Stimulated activated CD8-positive, alpha-beta memory T cell treated with anti-CD3 and anti-CD28 coated beads, Interleukin-4, amount 100 ng/mL, for 1 hour (primary cell): Measurements from ENCODE around the gene SLC1A1.
"Not testable (repeated sequence)": the region's sequence is repeated elsewhere in the genome, so short reads cannot be mapped to it uniquely, and the experiment has no call there.

Experiments
- DNase-seq, 2 donors: peaks; one replicate each; pipeline ENCODE4 v3.0.0-alpha.2; 2020; ENCODE audit warnings: low read depth in 2 of 2, low spot score in 1 of 2

The SLC1A1 gene

DNA sequence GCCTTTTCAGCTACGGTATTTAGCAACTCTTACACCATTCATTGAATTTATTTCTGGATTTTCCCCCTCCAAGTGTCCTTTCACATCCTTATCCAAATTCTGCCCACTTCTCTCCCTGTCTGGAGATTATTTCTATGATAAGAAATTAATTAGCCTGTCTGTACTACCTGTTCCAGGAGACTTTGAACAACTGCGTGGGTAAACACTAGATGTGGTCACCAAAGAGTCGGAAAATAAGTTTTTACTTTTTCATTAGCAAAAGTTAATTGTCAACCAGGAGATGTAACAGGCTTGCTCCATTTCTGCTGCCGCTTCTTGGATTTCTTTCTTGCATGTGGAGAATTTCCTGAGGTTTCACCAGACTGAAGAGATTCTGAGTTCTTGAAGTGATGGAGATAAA lies 14.0 kb downstream of the SLC1A1 start:
- DNase-seq, result no peak

DNA sequence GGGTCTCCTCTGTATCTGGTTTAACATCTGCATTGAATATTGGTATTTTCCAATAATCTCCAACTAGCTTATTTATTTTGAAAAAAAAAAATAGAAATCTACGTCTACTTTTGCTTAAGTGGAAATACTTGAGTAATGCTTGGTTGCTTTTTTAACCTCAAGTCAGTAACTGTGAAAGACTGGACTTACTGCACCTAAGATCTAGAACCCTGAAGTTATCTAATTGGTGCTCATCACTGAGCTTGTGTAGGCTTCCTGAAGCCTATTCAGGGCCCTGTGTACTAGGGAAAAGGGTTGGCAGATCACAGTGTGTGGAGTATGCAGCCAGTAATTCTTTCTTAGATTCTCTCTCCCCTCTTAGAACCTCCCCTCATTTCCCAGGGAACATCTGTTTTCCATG lies 16.2 kb downstream of the SLC1A1 start:
- no peak for DNase-seq

DNA sequence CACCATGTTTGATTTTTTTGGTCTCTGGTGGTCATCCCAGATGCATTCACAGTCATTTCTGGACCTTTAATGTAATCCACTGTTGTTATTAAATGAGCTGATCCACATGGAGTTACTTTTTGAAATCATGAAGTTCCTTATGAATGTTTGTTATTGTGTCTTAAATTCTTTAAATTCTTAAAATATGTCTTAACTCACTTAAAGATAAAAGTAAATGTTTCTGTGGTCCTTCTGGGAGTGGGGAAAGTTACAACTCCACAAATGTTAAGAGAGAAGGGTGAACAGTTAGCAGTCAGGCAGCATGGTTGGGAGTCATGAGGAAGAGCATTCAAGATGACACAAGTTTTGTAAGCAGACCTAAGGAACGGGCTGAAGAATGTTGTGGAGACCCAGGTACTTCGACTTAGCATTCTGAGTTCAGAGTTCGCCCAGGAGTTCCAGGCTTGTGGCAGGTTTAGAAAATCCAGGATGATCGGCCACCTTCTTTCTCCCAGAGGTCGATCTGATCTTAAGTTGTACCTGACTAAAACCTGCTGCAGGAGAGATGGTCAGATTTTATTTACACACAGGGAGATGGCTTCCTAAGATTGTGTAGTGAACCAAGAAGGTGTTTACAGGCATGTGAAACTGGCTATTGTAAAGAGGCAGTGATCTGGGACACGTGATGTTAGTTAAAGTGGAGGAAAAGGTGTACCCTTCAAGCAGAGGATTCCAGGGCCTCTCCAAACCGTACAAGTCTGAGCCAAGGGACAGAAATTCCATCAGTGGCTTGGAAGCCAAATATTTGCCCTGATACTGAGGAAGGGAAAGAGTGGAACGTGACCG lies 17.2 kb downstream of the SLC1A1 start:
- DNase-seq, result no peak

DNA sequence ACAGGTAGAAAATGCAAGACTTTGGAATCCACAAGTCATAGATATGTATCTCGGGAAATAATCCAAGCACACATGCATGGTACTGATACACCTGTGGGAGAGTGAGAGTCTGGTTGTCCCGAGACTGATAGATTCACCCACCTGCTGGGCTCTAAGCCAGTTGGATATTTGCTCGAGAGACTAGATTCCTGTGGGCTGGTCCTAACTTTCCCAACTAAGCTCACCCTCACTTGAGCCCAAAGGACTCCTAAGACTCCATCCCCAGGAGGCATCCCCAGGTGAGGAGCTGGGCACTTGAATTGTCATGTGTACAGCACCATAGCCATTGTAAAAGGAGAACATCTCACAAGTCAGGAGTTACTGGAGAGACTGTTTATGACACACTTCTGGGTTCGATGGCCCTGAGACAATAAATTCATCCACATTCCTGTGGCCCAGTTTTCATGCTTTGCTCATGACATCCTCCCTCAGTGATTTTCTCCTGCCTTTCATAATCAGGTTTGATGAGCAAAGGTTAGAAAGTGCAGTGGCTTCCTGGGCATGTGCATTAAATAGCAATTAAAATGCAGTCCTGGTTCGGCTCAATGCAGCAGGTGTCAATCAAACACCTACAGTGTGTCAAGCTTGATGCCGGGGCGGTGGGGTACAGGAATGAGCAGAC lies 18.1 kb downstream of the SLC1A1 start:
- DNase-seq, result no peak

DNA sequence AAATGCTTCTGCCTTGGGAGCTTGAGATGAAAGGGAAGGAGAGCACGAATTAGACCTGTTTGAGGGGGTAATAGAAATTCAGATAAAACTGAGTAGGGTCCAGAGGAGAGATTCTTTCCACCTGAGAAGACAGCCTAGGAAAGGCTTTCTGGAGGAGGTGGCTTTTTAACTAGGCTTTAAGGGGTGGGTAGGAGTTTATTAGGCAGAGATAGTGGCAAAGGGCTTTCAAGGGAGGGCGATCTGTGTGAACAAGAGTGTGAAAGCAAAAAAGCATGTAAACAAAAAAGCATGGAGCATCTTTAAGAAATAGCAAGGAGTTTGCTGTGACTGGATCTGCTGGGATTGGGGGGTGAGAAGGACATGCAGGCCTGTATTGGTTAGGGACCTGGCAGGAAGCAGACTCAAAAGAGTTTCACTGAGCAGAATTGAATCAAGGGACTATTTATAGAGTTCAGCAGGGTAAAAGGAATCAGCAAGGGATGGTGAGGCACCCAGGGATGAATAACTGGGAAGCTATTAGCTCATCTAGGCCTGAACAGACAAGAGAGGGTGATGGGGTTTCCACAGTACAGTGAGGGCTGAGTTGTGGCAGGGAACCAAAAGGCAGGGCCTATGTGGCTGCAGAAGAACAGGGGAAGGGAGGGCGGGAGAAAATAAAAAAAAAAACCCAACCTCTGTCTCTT lies 18.8 kb downstream of the SLC1A1 start:
- no peak for DNase-seq

DNA sequence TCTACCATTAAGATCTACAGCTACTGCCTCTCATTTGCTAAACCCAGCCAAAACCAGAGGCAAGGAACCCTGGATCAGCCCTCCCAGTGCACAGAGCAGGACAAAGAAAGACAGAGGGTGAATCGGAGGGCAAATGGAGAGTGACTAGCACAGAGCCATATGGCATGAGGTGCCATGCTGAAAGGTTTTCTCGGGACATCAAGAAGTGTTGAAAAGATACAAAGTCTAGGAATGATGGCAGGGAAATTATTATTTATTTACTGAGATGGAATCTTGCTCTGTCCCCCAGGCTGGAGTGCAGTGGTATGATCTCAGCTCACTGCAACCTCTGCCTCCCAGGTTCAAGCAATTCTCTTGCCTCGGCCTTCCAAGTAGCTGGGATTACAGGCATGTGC lies 19.3 kb downstream of the SLC1A1 start:
- no peak for DNase-seq

DNA sequence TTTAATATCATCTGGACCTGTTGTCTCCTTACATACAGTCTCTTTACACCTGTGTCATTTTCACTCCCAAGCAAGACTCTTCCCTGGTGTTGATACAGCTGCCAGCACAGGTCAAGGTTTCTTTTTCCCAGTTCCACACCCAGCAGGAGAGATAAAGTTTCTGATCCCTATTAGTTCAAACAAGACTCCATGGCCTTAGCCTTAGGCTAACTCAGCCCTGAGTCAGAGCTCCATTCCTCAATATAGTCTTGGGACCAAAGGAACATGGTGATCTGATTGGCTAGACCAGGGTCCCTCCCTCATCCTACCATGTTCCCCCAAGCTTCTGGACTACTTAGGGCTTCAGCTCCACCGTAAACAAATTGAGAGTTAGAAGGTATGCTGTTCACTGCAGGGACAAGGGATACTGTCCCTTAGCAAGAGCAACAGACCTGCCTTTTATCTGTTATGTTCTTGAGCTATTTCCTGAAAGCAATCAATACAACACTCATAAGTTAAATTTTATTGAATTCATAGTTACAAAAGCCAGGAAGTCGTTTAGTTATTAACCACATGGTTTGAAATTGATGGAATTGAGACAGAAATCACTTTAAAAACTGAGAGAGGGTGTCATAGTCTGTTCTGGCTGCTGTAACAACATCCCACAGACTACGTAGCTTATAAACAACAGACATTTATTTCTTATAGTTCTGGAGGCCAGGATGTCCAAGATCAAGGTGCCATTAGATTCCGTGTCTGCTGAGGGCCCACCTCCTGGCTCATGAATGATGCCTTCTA lies 20.5 kb downstream of the SLC1A1 start:
- no peak for DNase-seq

DNA sequence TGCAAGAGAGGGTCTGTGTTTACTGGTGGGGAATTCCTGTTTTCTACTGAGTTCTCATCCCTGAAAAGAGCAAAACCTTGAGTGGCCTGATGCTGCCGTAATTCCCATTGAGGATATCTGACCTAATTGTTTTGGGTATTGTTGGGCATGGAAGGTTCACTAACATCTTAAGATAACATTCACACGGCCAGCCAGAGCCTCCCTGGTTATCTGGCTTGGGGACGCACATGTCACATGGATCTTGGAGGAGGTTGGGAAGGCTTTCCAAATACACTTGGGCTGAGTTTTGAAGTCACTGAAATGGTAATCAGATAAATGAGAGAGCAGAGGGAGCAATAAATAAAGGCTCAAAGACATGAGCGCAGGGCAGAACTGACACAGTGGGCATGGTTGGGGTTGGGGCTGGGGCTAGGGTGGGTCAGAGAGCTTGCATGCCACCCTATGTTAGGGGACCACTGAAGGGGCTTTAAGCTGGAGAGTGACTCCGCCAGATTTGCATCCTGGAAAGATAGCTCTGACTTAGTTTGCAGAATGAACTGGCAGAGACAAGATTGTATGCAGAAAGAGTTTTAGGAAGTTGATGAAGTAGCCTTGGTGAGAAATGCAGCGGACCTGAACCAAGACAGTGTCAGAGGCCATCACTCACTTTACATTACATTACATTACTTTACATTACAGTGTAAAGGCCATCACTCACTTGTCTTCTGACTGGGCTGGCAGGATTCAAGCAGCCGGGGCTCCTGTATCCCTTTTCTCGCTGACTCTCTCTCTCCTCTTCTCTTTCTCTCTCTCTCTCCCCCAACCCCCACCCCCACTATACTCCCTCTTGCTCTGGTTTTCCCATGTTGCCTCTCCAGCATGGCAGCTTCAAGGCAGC lies 24.2 kb downstream of the SLC1A1 start:
- no peak for DNase-seq

DNA sequence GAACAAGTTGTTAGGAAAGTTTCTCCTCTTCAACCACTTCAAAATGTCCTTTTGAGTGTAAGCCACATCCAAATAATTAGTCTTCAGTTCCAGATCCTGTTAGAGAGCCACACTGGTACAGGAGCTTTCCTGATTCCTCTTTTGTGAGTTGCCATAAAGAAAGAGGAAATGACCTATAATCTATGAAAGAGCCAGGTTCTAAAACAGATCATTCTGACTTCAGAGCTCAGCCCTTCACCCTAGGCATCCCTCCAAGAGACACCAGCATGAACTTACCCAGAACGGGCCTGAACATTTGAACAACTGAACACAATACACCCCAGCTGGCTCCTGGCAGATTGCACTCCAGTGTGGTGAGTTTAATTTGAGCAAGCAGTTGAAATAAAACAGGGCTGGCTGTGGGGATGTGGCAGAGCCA lies 25.7 kb downstream of the SLC1A1 start:
- no peak for DNase-seq

DNA sequence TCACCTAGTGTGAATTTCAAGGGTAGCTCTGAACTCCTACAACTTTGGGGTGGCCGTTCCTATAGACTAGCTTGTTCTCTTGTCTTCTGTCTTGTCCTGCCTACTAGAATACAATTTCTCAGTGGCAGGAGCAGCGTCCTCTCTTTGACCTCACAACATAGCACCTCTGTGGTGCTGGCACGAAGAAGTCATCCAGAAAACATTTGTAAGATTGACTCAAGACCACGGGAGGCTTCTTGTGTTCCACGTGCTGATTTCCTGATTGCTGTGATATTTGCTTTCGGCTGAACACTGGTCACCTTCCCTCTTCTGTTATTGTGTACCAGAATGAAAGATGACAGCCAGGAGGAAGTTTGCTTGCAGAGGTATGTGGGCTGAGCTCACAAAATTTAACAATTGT lies 27.0 kb downstream of the SLC1A1 start:
- no peak for DNase-seq

DNA sequence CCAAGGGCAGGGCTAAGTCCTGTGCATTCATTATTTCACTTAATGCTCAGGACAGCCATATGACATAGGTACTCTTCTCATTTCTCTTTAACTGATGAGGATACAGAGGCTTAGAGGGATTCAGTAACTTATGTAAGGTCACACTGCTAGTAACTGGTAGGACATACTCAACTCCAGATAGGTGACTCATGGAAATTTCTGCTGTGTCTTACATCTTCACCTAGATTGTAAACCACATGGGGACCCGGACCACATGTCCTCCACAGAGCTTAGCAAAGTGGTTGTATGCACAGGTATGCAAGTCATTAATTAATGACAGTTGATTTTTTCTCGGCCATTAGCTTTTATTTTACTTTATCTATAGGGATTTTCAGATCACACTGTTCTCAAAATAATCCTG lies 29.3 kb downstream of the SLC1A1 start:
- no peak for DNase-seq

DNA sequence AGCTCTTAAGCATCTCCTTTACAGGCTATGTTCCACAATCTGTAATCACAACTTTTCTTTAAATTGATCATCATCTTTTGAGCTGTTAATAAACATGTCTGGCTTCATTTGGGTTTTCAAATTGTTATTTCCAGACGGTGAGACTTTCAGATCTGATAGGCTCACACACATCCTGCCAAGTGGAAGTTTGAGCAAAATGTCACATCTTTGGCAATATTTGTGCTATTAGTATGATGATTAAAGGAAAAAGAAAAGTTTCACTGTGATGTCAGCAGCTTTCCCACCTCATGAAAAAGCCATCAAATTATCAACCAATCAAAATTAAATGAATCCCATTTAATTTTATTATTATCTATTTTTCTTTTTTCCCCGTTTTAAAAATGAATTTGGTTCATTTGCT lies 29.8 kb downstream of the SLC1A1 start:
- no peak for DNase-seq

DNA sequence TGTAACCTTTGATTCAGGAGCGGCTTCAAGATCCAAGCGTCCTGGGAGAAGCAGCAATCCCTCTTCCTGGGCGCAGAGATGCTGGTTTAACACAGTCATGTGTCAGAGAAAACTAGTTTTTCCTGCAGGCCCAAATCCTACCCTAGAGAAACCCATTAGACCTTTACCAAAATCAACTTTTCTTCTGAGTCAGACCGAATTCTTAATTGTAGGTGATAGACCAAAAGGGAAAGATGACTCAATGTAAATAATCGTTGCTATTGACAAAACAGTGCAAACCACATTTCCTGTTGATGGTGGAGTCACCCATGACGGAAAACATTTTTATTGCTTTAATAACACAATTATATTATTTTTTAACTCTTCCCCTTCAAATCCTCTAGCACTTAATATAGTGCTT lies 40.1 kb downstream of the SLC1A1 start:
- no peak for DNase-seq

DNA sequence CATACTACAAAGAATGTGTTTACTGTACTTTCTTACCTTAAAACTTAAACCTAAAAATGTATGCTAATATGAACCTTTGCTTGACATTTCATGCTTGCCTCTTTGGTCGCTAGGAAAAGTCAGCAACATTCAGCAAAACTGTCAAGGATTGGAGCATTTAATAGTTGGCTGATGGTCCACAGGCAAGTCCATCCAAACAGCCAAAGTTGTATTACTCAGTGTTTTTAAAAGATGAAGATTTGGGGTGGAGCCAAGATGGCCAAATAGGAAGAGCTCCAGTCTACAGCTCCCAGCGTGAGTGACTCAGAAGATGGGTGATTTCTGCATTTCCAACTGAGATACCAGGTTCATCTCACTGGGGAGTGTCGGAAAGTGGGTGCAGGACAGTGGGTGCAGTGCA lies 40.6 kb downstream of the SLC1A1 start:
- DNase-seq, result not testable (repeated sequence)

DNA sequence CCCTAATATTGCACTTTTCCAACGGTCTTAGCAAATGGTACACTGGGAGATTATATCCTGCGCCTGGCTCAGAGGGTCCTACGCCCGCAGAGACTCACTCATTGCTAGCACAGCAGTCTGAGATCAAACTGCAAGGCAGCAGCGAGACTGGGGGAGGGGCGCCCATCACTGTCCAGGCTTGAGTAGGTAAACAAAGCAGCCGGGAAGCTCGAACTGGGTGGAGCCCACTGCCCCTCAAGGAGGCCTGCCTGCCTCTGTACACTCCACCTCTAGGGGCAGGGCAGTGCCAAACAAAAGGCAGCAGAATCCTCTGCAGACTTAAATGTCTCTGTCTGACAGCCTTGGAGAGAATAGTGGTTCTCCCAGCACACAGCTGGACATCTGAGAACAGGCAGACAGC lies 41.1 kb downstream of the SLC1A1 start:
- DNase-seq, result not testable (repeated sequence)

DNA sequence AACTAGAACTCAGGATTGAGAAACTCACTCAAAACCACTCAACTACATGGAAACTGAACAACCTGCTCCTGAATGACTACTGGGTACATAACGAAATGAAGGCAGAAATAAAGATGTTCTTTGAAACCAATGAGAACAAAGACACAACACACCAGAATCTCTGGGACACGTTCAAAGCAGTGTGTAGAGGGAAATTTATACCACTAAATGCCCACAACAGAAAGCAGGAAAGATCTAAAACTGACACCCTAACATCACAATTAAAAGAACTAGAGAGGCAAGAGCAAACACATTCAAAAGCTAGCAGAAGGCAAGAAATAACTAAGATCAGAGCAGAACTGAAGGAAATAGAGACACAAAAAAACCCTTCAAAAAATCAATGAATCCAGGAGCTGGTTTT lies 43.6 kb downstream of the SLC1A1 start:
- not testable (repeated sequence) for DNase-seq

DNA sequence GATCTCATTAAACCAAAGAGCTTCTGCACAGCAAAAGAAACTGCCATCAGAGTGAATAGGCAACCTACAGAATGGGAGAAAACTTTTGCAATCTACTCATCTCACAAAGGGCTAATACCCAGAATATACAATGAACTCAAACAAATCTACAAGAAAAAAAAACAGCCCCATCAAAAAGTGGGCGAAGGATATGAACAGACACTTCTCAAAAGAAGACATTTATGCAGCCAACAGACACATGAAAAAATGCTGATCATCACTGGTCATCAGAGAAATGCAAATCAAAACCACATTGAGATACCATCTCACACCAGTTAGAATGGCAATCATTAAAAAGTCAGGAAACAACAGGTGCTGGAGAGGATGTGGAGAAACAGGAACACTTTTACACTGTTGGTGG lies 45.9 kb downstream of the SLC1A1 start:
- not testable (repeated sequence) for DNase-seq

DNA sequence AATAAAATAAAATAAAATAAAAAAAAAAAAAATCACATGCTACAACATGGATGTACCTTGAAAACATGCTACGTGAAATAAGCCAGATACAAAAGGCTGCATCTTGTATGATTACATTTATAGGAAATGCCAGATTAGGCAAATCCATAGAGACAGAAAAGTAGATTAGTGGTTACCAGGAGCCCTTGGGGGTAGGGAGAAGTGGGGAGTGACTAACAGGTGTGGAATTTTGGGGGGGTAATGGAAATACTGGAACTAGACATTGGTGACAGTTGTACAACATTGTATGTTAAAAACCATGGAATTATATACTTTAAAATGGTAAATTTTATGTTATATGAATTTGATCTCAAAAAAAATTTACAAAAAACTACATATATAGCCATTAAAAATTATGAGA lies 47.3 kb downstream of the SLC1A1 start:
- DNase-seq, result no peak

DNA sequence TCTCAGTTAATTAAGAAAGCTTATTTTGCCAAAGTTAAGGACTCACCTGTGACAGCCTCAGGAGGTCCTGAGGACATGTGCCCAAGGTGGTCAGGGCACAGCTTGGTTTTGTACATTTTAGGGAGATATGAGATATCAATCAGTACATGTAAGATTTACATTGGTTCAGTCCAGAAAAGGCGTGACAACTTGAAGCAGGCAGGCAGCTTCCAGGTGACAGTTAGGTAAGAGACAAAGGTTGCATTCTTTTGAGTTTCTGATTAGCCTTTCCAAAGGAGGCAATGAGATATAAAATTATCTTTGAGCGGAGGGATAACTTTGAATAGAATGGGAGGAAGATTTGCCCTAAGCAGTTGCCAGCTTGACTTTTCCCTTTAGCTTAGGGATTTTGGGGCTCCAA lies 47.8 kb downstream of the SLC1A1 start:
- no peak for DNase-seq

DNA sequence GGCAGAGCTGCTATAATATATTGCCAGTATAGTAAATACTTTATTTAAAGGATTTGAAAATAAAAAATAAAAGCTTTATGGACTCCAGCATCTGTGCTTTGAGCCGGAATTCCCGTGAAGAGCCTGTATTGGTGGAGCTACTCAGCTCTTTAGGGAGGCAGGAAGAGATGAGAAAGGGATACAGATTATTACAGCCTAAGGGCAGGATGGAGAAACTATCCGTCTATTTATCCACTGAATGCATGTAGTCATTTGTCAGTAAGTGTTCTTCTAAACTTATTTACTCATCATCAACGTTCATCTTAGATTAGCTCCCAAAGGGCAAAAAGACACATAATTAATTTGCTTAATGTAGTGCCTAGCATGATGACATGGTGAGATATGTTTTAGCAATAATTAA lies 48.4 kb downstream of the SLC1A1 start:
- DNase-seq, result no peak

DNA sequence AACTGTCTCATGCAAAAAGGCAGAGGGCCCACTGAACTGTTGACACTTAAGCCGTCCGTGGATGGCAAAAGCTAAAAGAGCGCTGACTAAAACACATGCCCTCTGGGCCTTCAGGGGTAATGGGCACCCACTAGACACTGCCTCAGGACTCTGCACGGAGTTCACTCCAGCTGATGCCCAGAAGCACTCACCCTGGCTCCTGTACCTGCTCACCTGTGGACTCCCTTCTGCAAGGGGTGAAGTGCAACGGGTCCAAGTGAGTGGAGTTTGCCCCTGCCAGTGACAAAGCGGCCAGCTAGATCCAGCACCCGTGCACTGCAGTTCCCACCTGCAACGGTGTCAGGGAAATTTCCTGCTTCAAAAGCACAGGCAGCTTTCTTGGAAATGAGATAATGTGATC lies 50.2 kb downstream of the SLC1A1 start:
- no peak for DNase-seq
